Activated CD8-positive, alpha-beta memory T cell treated with anti-CD3 and anti-CD28 coated beads for 1 hour (primary cell): ENCODE data around the gene MX2.
A peak's percentile ranks its signal among the peaks of the same experiment; 100 is the strongest.
"Not testable (repeated sequence)": the region's sequence is repeated elsewhere in the genome, so short reads cannot be mapped to it uniquely, and the experiment has no call there.

ENCODE experiments used
- DNase-seq, 2 donors: peaks; one replicate each; pipeline ENCODE4 v3.0.0-alpha.2; 2020; ENCODE audit warnings: low read depth in 1 of 2; ENCODE audit errors: extremely low read depth in 1 of 2

The MX2 gene

GRCh38 chr21:41410767-41411448, 49.1 kb downstream of the MX2 start:
- DNase-seq: no peak

DNA sequence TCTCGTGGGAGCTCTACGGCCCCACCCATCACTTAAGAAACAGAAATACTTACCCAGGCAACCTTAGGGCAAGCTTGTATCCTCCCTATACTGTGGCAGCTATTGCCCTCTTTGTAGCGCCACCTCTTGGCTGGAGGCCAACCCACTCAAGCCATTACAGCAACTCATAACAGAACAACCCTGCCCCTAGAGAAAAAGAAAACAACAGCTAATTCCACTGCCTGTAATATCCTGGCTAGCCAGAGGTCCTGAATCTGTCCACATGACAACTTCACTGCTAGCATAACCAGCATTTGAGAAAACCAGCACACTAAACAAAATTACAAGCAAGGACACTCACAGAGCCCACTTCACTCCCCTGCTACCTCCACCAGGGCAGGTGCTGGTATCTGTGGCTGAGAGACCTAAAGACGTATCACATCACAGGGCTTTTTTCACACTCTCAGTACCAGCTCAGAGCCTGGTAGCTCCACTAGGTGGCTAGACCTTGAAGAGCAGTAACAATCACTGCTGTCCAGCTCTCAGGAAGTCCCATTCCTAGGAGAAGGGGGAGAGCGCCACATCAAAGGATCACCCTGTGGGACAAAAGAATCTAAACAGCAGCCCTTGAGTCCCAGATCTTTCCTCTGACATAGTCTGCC, 49.7 kb downstream of the MX2 start:
- DNase-seq: peak in 1 of 2 donors; percentile 23

DNA sequence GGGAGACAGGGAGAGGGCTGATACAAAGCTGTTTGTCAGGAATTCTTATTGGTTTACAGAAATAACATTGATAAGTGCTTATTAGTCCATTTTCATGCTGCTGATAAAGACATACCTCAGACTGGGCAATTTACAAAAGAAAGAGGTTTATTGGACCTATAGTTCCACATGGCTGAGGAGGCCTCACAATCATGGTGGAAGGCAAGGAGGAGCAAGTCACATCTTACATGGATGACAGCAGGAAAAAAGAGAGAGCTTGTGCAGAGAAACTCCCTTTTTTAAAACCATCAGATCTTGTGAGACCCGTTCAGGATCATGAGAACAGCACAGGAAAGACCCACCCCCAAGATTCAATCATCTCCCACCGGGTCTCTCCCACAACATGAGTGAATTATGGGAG, 55.7 kb downstream of the MX2 start:
- not testable (repeated sequence) for DNase-seq

GRCh38 chr21:41418393-41418792, 56.6 kb downstream of the MX2 start:
- DNase-seq: no peak

DNA sequence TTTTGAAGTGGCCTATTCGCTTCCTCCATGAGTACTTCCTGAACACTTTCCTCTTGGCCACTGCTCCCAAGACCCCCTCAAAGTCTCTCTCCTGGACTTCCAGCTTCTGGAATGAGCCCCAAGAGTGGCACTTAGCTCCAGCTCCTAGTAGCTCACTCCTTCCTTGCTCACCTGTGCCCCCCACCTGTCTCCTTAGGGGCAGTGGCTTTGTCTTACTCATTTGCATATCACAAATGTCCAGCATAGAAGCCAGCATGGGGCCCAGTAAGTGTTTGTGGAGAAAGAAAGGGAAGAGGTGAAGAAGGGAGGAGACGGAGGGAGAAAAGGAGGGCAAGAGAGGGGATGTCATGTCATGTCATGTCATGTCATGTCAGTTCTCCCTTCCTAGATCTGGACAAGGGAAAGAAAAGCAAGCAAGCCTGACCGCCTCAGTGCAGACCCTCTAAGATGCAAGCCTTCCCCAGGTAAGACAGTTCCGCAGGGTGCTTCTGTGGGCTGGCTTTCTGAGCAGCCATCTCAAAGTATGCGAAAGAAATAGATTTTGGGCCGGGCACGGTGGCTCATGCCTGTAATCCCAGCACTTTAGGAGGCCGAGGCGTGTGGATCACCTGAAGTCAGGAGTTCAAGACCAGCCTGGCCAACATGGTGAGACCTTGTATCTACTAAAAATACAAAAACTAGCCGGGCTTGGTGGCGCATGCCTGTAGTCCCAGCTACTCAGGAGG, 57.3 kb downstream of the MX2 start:
- no peak for DNase-seq

- peak in 1 of 2 donors; percentile 52 for DNase-seq
Measured at GRCh38 chr21:41419921-41420862, 58.4 kb downstream of the MX2 start.

- not testable (repeated sequence) for DNase-seq
Measured at GRCh38 chr21:41420998-41421397, 59.2 kb downstream of the MX2 start.

DNA sequence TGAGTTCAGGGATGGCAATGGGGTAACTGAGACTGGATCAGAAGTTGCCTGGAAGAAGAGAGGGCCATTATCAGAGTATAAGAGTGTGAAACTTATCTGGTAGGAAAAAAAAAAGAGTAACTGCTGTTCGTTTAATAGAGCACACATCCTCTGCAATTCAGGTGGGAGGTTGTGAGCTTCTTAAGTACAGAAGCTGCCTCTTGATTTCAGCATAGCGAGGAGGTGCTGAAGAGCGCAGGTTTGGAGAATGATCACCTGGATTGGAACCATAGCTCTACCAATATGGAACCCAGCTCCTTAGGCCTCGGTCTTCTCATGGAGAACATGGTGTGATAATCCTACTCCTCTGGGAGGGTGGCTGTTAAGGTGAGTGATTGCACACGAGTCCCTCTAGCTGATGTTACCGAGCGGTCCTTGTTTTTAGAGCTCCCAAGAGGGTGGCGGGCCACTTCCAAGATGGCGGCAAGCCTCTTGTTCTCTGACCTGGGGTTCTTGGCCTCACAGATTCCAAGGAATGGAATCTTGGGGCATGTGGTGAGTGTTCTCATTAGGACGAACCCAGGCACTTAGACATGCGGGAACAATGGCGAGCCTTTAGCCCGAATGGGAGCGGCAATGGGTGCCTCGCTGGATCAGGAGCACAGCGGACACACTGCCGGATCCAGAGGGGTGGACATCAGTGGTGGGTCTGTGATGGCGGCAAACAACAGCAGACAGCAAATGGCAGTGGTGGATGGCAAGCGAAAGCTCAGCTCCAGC, 60.9 kb downstream of the MX2 start:
- no peak for DNase-seq

DNA sequence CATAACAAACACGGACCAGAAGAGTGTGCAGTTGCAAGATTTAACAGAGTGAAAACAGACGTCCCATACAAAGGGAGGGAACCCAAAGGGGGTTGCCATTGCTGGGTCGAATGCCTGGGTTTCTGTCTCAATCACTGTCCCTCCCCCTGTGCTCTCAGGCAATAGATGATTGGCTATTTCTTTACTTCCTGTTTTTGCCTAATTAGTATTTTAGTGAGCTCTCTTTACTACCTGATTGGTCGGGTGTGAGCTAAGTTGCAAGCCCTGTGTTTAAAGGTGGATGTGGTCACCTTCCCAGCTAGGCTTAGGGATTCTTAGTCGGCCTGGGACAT, 61.4 kb downstream of the MX2 start:
- DNase-seq: not testable (repeated sequence)

GRCh38 chr21:41425588-41425953, 63.7 kb downstream of the MX2 start:
- no peak for DNase-seq

DNA sequence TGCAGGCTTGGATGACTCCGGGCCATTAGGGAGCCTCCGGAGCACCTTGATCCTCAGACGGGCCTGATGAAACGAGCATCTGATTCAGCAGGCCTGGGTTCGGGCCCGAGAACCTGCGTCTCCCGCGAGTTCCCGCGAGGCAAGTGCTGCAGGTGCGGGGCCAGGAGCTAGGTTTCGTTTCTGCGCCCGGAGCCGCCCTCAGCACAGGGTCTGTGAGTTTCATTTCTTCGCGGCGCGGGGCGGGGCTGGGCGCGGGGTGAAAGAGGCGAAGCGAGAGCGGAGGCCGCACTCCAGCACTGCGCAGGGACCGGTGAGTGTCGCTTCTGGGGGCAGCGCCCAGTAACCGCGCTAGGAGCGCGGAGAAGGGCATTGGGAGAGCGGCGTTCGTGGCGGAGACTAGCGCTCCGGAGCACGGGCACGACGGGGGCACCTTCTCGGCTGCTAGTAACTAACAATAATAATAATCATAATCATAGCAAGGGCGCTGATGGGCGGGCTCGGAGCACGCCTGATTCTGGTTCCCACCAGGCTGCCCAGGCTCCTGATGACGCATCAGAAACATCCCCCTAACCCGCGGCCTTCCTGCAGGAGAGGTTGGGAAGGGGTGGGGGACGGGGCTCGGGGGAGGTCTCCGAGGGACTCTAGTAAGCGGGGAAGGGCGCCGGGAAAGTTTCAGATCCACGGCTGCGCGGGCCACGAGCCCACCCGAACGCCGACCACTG, 64.3 kb downstream of the MX2 start, which contains the start of gene MX1:
TSS of gene MX1 (plus strand) at position 286 of the 722 bp plus-strand sequence. CDS start 5,832 bp downstream, outside the sequence.
- peak; percentile 62 to 93 for DNase-seq

DNA sequence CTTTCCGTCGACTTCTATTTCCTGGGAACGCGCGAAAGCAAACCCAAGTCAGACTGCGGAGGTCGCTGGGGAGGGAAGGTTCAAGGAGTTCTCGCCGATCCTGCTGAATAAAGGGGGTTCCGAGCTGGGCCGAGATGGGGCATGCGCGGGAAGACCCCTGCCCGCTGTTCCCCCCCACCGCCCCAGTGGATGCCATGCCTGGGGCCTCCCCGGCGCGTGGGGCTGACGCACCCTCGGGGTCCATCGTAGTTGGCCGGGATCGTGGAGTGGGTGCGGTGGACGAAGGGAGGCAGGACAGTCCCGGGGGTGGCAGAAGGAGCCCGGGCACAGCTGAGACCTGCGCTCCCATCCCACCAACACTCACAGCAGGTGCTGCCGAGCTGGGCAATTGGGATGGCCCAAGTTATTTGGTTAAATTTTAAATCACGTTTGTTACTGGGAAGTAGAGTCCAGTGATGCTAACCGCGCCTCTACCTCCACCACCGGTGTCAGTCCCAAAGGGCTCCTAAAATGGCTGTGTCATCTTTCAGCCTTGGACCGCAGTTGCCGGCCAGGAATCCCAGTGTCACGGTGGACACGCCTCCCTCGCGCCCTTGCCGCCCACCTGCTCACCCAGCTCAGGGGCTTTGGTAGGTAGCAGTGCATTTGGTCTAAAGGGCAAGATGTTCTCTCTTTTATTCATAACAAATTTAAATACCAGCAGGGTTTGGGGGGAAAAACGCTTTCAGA, 65.0 kb downstream of the MX2 start:
- no peak for DNase-seq

- DNase-seq: no peak
Measured at GRCh38 chr21:41427556-41427955, 65.7 kb downstream of the MX2 start.

DNA sequence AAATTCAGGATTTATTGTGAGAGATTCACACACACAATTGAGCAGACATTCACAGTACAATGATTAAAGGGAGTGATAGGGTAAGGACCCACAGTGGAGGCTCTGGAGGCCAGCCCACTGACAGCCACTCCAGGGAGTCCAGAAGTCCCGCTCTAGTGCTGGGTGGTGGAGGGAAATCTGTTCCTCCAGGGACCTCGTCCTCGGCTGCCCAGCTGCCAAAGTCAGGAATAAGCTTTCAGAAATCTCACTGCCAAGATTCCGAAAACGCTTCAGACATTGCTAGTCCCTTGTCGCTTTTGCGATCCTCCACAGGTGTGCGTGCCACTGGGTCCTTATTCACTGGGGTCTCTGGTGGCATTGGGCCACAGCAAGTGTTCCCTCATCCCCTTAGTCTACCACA, 66.5 kb downstream of the MX2 start:
- DNase-seq: no peak

- no peak for DNase-seq
Measured at GRCh38 chr21:41428847-41429246, 67.0 kb downstream of the MX2 start.

- no peak for DNase-seq
Measured at GRCh38 chr21:41429305-41429704, 67.5 kb downstream of the MX2 start.

- no peak for DNase-seq
Measured at GRCh38 chr21:41429925-41430491, 68.2 kb downstream of the MX2 start.

DNA sequence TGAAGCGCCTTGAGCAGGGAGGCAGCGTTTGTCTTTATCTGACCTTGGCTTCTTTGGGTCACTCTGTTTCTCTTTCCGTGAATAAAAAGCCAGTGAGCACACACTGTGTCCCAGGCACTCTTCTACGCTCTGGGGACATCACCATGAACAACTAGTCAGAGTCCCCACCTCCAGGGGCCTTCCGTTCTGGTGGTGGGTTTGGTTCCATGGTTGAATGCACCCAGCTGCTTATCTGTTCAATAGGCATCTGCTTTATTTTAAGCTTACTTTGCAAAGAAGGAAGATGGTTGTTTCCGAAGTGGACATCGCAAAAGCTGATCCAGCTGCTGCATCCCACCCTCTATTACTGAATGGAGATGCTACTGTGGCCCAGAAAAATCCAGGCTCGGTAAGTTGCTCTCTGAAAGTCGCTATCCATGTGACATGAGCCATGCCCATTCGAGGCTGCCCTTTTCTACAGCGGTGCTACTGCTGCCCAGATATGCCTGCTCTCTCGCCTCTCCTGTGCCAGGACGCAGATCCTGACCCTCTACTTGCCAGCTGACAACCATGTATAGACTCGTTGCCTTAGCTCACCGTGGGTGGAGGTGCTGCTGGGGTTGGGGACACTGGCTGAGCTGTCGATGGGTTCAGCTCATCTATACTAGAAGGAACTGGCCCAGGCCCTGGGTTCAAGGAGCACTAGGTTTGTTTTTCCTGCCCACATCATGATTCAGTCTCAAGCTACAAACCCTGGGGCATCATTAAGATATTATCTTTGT, 70.1 kb downstream of the MX2 start:
- no peak for DNase-seq
